Measurements from ENCODE around the gene PRDM8.

Gene PRDM8

DNA sequence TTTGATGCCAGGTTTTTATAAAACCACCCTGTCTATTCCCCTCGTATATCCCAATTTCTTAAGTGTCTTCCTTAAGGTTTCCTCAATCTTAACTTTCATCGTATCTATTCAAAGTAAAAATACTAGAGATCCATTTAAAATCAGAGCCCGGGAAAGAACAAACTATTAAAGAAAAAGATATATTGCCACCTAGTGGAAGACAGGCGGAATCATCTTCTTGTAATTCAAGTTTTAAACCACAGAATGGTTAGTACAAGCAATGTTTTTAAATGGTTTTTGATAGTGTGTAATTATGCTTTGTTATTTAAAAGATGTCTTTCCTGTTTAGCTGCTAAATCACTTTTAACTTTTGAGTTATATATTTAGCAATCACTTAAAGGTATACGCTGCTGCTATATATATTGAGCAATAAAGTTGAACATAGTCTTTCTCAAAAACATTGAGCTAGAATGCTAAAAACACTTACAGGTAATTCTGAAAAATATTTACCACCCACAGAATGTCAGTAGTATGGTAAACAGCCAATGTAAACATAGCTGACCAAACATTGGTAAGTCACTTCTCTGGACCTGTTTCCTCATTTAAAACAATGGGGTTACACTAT is 18.2 kb downstream of the PRDM8 start:
- peak; percentile 55 for DNase-seq (ENCODE audit: low read depth)
- no peak overlapping the region for H3K4me3 ChIP-seq (ENCODE audit: low read depth, low read length)
- TF ChIP-seq, protein P1, sequence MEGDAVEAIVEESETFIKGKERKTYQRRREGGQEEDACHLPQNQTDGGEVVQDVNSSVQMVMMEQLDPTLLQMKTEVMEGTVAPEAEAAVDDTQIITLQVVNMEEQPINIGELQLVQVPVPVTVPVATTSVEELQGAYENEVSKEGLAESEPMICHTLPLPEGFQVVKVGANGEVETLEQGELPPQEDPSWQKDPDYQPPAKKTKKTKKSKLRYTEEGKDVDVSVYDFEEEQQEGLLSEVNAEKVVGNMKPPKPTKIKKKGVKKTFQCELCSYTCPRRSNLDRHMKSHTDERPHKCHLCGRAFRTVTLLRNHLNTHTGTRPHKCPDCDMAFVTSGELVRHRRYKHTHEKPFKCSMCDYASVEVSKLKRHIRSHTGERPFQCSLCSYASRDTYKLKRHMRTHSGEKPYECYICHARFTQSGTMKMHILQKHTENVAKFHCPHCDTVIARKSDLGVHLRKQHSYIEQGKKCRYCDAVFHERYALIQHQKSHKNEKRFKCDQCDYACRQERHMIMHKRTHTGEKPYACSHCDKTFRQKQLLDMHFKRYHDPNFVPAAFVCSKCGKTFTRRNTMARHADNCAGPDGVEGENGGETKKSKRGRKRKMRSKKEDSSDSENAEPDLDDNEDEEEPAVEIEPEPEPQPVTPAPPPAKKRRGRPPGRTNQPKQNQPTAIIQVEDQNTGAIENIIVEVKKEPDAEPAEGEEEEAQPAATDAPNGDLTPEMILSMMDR (conservative IDR thresholded peaks at IDR 0.05; ENCODE audit: low read depth, low read length): peak; percentile 63

DNA sequence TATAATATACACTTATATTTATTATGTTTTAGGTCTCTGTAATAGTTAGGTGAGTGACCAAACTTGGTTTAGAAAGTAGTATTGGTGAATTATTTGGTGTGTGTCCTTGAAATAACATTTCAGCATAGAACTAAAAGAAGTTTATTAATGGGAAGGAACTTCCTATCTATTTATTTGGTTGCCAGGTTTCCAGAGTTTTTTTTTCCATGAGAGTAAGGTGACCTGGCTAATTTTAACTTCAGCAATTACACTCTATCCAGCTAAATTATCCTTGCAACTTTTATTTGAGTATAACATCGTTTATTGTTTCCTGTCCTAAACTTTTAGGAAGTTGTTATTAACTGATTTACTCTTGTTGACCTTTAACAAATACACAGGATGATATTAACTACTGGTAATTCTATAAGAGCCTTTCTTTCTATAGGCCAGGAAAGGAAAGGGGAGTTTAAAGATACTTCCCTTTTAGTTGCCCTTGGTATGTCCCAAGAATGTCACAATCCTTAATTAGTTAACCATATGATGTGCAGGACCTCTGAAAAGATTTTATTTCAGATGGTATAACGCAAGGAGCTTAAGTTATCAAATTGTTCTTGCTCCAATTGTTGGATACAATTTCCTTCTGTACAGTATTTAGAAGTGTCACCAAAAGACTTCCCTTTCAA is 18.9 kb downstream of the PRDM8 start:
- DNase-seq (ENCODE audit: low read depth): no peak
- TF ChIP-seq, protein P1 (conservative IDR thresholded peaks at IDR 0.05; ENCODE audit: low read depth, low read length): no peak
- H3K4me3 ChIP-seq (ENCODE audit: low read depth, low read length): no peak overlapping the region

DNA sequence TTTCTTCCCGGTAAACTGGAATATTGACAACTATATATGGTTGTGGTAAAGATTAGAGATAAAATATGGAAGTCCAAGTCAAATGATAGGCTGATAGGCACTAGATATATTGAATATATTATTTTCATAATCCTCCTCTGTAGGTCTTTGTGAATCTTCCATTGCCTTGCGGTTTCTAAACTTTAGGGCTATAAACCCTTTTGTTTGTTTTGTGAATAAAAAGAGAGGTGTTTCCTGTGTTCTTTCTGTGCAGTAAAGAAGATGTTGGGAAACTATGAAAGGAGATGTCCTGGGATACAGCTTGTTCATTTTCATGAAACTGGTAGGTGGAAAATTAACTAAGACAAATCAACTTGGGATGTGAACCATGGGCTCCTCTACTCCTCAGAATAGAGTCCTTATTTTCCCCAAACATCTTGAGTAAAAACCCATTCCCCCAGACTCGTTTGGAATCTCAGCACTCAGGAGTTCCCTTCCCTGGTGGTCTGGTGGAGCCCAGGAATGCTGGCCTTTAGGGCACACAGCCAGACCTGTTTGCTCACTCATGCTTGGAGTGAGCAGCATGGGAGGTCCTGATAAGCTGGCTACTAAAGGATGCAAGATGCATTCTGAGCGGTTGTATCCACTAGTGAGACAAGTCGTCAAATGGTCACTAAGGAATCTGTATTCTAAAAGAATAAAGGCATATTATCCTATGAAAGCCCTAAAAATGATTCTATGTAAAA is 22.2 kb downstream of the PRDM8 start:
- TF ChIP-seq, protein P1 (conservative IDR thresholded peaks at IDR 0.05; ENCODE audit: low read depth, low read length): no peak
- DNase-seq (ENCODE audit: low read depth): no peak
- H3K4me3 ChIP-seq (ENCODE audit: low read depth, low read length): no peak overlapping the region

DNA sequence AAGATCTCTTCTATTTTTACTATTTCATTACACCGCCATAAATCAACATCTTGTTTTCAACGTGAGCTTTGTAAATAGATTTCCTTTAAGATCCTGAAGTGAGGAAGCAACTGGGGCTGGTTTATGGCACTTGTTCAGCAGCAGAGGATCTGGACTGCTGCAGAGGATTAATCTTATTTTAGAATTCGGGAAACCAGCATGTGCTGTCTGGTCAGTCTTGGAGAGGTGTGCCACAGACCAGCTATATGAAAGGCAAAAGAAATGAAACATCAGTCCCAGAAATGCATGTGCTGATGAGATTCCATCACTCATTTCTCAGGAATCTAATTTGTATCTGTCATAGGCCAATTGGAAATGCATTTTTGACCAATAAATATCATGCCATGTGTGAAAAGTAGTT is 23.4 kb downstream of the PRDM8 start:
- DNase-seq (ENCODE audit: low read depth): no peak
- TF ChIP-seq, protein P1 (conservative IDR thresholded peaks at IDR 0.05; ENCODE audit: low read depth, low read length): no peak
- no peak overlapping the region for H3K4me3 ChIP-seq (ENCODE audit: low read depth, low read length)

DNA sequence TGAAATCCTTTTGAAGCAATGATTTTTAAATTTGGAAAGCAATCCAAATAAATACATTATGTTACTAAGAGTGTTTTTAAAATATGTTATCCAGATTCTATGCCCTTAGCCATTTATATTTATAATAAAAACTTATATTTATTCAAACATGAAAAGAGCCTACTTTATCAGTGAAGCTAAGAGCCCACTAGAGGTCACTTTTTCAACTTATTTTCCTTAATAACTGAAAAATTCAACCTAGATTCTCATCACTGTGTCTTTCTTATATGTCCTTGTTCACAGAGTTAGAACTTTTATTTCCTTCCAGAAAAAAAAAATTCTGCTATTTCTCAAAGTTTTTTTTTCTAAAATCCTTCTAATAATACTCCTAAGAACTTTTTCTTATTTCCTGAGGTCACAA is 23.9 kb downstream of the PRDM8 start:
- TF ChIP-seq, protein P1 (conservative IDR thresholded peaks at IDR 0.05; ENCODE audit: low read depth, low read length): peak; percentile 53
- DNase-seq (ENCODE audit: low read depth): peak; percentile 55
- no peak overlapping the region for H3K4me3 ChIP-seq (ENCODE audit: low read depth, low read length)

DNA sequence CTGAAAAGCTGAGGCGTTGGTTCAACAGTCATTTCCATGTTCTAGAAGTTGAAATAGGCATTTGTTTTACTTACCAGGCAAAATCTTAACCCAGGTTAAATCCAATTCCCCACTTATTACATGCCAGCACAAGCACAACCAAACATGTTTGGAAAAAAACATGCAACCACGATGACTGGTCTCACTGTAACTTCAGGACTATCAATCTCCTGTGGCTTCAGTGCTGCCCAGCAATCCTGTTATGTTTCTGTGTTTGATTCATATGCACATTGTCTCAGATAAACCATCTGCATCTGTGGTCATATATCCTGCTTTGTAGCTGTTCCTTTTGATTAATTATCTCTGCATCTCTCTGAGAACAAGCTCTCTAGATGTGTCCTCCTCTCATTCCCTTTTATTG is 28.3 kb downstream of the PRDM8 start:
- no peak for DNase-seq (ENCODE audit: low read depth)
- TF ChIP-seq, protein P1 (conservative IDR thresholded peaks at IDR 0.05; ENCODE audit: low read depth, low read length): no peak
- no peak overlapping the region for H3K4me3 ChIP-seq (ENCODE audit: low read depth, low read length)
